ENCODE results near the gene PCYT1A. TPM values are rescaled to one million over a fixed set of nuclear protein-coding genes. Genes with fewer than 3 reads are reported as not detected.
A peak's percentile ranks its signal among the peaks of the same experiment; 100 is the strongest.

PCYT1A gene
- total RNA-seq, 1 experiment from 2014 or later = 63.8 TPM

DNA sequence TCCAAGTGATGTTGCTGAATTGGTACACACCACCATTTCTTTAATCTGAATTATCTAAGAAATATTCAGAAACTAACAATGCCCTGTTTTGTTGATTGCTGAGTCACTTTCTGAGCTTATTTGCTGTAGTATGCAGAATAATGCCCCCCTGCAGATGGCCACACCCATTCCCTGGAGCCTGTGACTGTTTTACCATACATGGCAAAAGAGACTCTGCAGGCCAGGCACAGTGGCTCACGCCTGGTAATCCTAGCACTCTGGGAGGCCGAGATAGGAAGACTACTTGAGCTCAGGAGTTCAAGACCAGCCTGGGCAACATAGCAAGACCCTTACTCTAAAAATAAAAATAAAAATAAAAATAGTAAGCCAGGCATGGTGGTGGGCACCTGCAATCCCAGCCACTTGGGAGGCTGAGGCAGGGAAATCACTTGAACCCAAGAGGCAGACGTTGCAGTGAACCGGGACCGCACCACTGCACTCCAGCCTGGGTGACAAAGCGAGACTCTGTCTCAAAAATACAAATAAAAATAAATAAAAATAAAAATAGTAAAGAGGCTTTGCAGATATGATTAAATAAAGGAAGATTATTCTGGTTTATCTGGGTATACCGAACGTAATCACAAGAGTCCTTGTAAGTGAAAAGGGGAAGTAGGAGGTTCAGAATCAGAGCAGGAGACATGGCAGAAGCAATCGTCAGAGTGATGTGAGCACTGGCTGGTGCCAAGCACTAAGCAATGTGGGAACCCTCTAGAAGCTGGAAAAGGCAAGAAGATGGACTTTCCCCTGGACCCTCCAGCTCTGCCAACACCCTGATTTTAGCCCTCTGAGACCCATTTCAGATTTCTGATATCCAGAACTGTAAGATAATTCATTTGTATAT, 19.0 kb downstream of the PCYT1A start:
- Histone ChIP-seq H3K79me2 (ENCODE audit: low read length) (peaks cover 29% of the 10 kb centered on the region), H3K4me3 (ENCODE audit: low read length) (no peak overlapping the region), H4K20me1 (ENCODE audit: low read length) (no peaks in the 10 kb centered on the region), H3K9me2 (replicated peaks; ENCODE audit: low read length) (no peaks in the 10 kb centered on the region), H3K27ac (ENCODE audit: low read length) (peak overlapping the region; percentile 58), H3K4me2 (ENCODE audit: low read length) (no peak overlapping the region), H3K27me3 (ENCODE audit: low read length) (no peaks in the 10 kb centered on the region), H2AFZ (ENCODE audit: low read length) (no peak overlapping the region), H3K9ac (ENCODE audit: low read length) (0 out of 2 replicates have a peak overlapping the region, but pooled peaks have one; percentile 5), H3K4me1 (ENCODE audit: insufficient read depth, low read length) (peaks cover 26% of the 10 kb centered on the region), H3F3A (ENCODE audit: low read length, unreplicated experiment) (no peaks in the 10 kb centered on the region), H3K9me3 (ENCODE audit: low read length) (no peaks in the 10 kb centered on the region), H3K36me3 (ENCODE audit: low read depth, low read length) (peaks cover 29% of the 10 kb centered on the region)
- ChIA-PET POLR2A (ENCODE audit: unreplicated experiment) (no interaction called here), CTCF (interaction anchor here (0.5 to 1.2 kb wide), 2 partner anchors 11 to 15 kb away, joined by 3 to 4 read pairs; no protein-coding TSS in a partner anchor)
- DNase-seq (peak; percentile 91), ATAC-seq (peak; percentile 91)
- TF ChIP-seq EZH2 (IDR thresholded peaks at IDR 0.05; ENCODE audit: low read length, unreplicated experiment) = no peak
- TF ChIP-seq EZH2phosphoT487 (IDR thresholded peaks at IDR 0.05; ENCODE audit: borderline replicate concordance, low read length) = no peak
- TF ChIP-seq, protein P1, sequence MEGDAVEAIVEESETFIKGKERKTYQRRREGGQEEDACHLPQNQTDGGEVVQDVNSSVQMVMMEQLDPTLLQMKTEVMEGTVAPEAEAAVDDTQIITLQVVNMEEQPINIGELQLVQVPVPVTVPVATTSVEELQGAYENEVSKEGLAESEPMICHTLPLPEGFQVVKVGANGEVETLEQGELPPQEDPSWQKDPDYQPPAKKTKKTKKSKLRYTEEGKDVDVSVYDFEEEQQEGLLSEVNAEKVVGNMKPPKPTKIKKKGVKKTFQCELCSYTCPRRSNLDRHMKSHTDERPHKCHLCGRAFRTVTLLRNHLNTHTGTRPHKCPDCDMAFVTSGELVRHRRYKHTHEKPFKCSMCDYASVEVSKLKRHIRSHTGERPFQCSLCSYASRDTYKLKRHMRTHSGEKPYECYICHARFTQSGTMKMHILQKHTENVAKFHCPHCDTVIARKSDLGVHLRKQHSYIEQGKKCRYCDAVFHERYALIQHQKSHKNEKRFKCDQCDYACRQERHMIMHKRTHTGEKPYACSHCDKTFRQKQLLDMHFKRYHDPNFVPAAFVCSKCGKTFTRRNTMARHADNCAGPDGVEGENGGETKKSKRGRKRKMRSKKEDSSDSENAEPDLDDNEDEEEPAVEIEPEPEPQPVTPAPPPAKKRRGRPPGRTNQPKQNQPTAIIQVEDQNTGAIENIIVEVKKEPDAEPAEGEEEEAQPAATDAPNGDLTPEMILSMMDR (conservative IDR thresholded peaks at IDR 0.05; ENCODE audit: low read depth, low read length) = no peak
- BruUV-seq (replicated peaks) = no TSS peak
- intact Hi-C loops (cut with micrococcal nuclease) = no loop called here

- DNase-seq = no peak
- Histone ChIP-seq H3K9ac (ENCODE audit: low read length) (no peak overlapping the region), H3K27ac (ENCODE audit: low read length) (no peak overlapping the region), H4K20me1 (ENCODE audit: low read length) (no peaks in the 10 kb centered on the region), H3K79me2 (ENCODE audit: low read length) (peaks cover 4% of the 10 kb centered on the region; the same call in 1 of the 2 replicates), H2AFZ (ENCODE audit: low read length) (no peak overlapping the region), H3K36me3 (ENCODE audit: low read depth, low read length) (peaks cover 20% of the 10 kb centered on the region), H3K27me3 (ENCODE audit: low read length) (no peaks in the 10 kb centered on the region), H3K4me2 (ENCODE audit: low read length) (no peak overlapping the region), H3K4me3 (ENCODE audit: low read length) (no peak overlapping the region), H3K9me2 (replicated peaks; ENCODE audit: low read length) (no peaks in the 10 kb centered on the region), H3K4me1 (ENCODE audit: insufficient read depth, low read length) (peaks cover 8% of the 10 kb centered on the region), H3F3A (ENCODE audit: low read length, unreplicated experiment) (no peaks in the 10 kb centered on the region), H3K9me3 (ENCODE audit: low read length) (no peaks in the 10 kb centered on the region)
- ChIA-PET CTCF (interaction anchor here (0.6 kb wide), 2 partner anchors 78 to 1430 kb away, joined by 4 to 10 read pairs; no protein-coding TSS in a partner anchor), POLR2A (ENCODE audit: unreplicated experiment) (interaction anchor here (0.6 kb wide), 1 partner anchor 95 kb away, joined by 5 read pairs; no protein-coding TSS in a partner anchor)
- intact Hi-C loops (cut with micrococcal nuclease) = no loop called here
- no TSS peak for BruUV-seq (replicated peaks)
- TF ChIP-seq EZH2phosphoT487 (IDR thresholded peaks at IDR 0.05; ENCODE audit: borderline replicate concordance, low read length) (no peak), EZH2 (IDR thresholded peaks at IDR 0.05; ENCODE audit: low read length, unreplicated experiment) (no peak)
- ATAC-seq = no peak
Measured at GRCh38 chr3:196263819-196264218, 23.7 kb downstream of the PCYT1A start.

DNA sequence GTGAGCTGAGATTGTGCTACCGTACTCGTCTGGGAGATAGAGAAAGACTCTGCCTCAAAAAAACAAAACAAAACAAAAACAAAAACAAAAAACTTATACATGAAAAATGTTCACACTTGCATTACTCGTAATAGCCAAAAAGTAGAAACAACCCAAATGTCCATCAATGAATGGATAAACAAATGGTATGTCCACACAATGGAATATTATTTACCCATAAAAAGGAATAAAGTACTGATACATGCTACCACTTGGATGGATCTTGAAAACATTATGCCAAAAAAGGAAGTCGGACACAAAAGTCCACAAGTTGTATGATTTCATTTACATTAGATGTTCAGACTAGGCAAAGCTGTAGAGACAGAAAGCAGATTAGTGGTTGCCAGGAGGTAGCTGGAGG, 26.7 kb downstream of the PCYT1A start:
- TF ChIP-seq, protein P1 (conservative IDR thresholded peaks at IDR 0.05; ENCODE audit: low read depth, low read length) = no peak
- TF ChIP-seq EZH2 (IDR thresholded peaks at IDR 0.05; ENCODE audit: low read length, unreplicated experiment) (no peak), EZH2phosphoT487 (IDR thresholded peaks at IDR 0.05; ENCODE audit: borderline replicate concordance, low read length) (no peak)
- H3K27me3 ChIP-seq (ENCODE audit: low read length) = no peaks in the 10 kb centered on the region
- no peaks in the 10 kb centered on the region for H3F3A ChIP-seq (ENCODE audit: low read length, unreplicated experiment)
- no peaks in the 10 kb centered on the region for H4K20me1 ChIP-seq (ENCODE audit: low read length)
- intact Hi-C loops (cut with micrococcal nuclease) = no loop called here
- no peak overlapping the region for H3K9ac ChIP-seq (ENCODE audit: low read length)
- no peak overlapping the region for H3K4me3 ChIP-seq (ENCODE audit: low read length)
- ATAC-seq (no peak), DNase-seq (no peak)
- no peak overlapping the region for H2AFZ ChIP-seq (ENCODE audit: low read length)
- POLR2A ChIA-PET (ENCODE audit: unreplicated experiment) = no interaction called here
- no peaks in the 10 kb centered on the region for H3K9me3 ChIP-seq (ENCODE audit: low read length)
- no peak overlapping the region for H3K4me2 ChIP-seq (ENCODE audit: low read length)
- H3K36me3 ChIP-seq (ENCODE audit: low read depth, low read length) = peaks cover 17% of the 10 kb centered on the region; the same call in 1 of the 2 replicates
- H3K79me2 ChIP-seq (ENCODE audit: low read length) = peaks cover 3% of the 10 kb centered on the region; the same call in 1 of the 2 replicates
- H3K4me1 ChIP-seq (ENCODE audit: insufficient read depth, low read length) = no peaks in the 10 kb centered on the region
- H3K9me2 ChIP-seq (replicated peaks; ENCODE audit: low read length) = no peaks in the 10 kb centered on the region
- no peak overlapping the region for H3K27ac ChIP-seq (ENCODE audit: low read length)
- CTCF ChIA-PET = no interaction called here
- no TSS peak for BruUV-seq (replicated peaks)
